Neural progenitor cell (in vitro differentiated cells): ENCODE results near the gene RELN. TPM values are rescaled to one million over a fixed set of nuclear protein-coding genes. Genes with fewer than 3 reads are reported as not detected.

ENCODE experiments used
- DNase-seq: peaks from one replicate; pipeline ENCODE4 v3.0.0-alpha.2; 2016; ENCODE audit warnings: low spot score
- H2AFZ ChIP-seq: fragments of 200-600 bp; sonication (generic); replicated peaks from 2 replicates; pipeline ENCODE4 v1.6.1; 2016; ENCODE audit warnings: antibody characterized with exemption
- H3F3A ChIP-seq: fragments of 200-600 bp; sonication (generic); 2 replicates; pipeline ENCODE4 v1.6.1; 2016; ENCODE audit warnings: antibody characterized with exemption, low read depth
- H3K27ac ChIP-seq: fragments of 200-600 bp; sonication (generic); 2 replicates; pipeline ENCODE4 v1.5.1; 2016; ENCODE audit warnings: mild to moderate bottlenecking
- H3K27me3 ChIP-seq: fragments of 200-600 bp; sonication (generic); 2 replicates; pipeline ENCODE4 v1.6.1; 2016; ENCODE audit warnings: mild to moderate bottlenecking, moderate library complexity
- H3K36me3 ChIP-seq: fragments of 200-600 bp; sonication (generic); 2 replicates; pipeline ENCODE4 v1.5.1; 2016
- H3K4me1 ChIP-seq: fragments of 200-600 bp; sonication (generic); 2 replicates; pipeline ENCODE4 v1.6.1; 2016; ENCODE audit warnings: mixed run types
- H3K4me2 ChIP-seq: fragments of 200-600 bp; sonication (generic); 2 replicates; pipeline ENCODE4 v1.6.1; 2016
- H3K4me3 ChIP-seq: fragments of 200-600 bp; sonication (generic); 2 replicates; pipeline ENCODE4 v1.5.1; 2016
- H3K79me2 ChIP-seq: fragments of 200-600 bp; sonication (generic); 2 replicates; pipeline ENCODE4 v1.6.1; 2016; ENCODE audit warnings: low read depth
- H3K9ac ChIP-seq: fragments of 200-600 bp; sonication (generic); 2 replicates; pipeline ENCODE4 v1.6.1; 2016
- H3K9me3 ChIP-seq: fragments of 200-600 bp; sonication (generic); 2 replicates; pipeline ENCODE4 v1.5.1; 2016; ENCODE audit warnings: low read depth
- H4K20me1 ChIP-seq: fragments of 200-600 bp; sonication (generic); 2 replicates; pipeline ENCODE4 v1.6.1; 2016; ENCODE audit warnings: low read depth
- H3K27ac Mint-ChIP-seq: 3 replicates; pipeline ENCODE4 v1.8.0; 2021; ENCODE audit warnings: mixed read lengths
- H3K27me3 Mint-ChIP-seq: 2 replicates; pipeline ENCODE4 v1.8.0; 2022; ENCODE audit warnings: low read depth, mild to moderate bottlenecking, inconsistent platforms, moderate library complexity, mixed read lengths; ENCODE audit not compliant: insufficient read depth
- H3K36me3 Mint-ChIP-seq: 3 replicates; pipeline ENCODE4 v1.8.0; 2021; ENCODE audit warnings: mixed read lengths
- H3K4me1 Mint-ChIP-seq: 3 replicates; pipeline ENCODE4 v1.8.0; 2021; ENCODE audit warnings: mixed read lengths
- H3K4me3 Mint-ChIP-seq: 3 replicates; pipeline ENCODE4 v1.8.0; 2021; ENCODE audit warnings: mild to moderate bottlenecking, moderate library complexity, mixed read lengths
- H3K9me3 Mint-ChIP-seq: 3 replicates; pipeline ENCODE4 v1.8.0; 2020; ENCODE audit warnings: mixed read lengths
- EZH2 ChIP-seq: fragments of 200-600 bp; sonication (generic); IDR thresholded peaks from 2 replicates; pipeline ENCODE4 v1.6.1; 2017; ENCODE audit warnings: antibody characterized with exemption, mild to moderate bottlenecking, moderate library complexity
- EZH2phosphoT487 ChIP-seq: fragments of 200-600 bp; sonication (generic); IDR thresholded peaks from 2 replicates; pipeline ENCODE4 v1.6.1; 2017; ENCODE audit warnings: antibody characterized with exemption
- total RNA-seq: library from RNA; depleted of rRNA; stranded (reverse); fragments of >200 nt; gene quantifications from 2 replicates; pipeline ENCODE4 v1.2.3, GENCODE V29; 2015; ENCODE audit warnings: low replicate concordance
- TF ChIP-seq, protein P1 (sequence below): fragments of 200-600 bp; sonication (generic); IDR thresholded peaks from 2 replicates; pipeline ENCODE4 v1.5.1; 2017; ENCODE audit warnings: antibody characterized with exemption, mild to moderate bottlenecking

The RELN gene
- total RNA-seq, 1 donor from 2014 or later: 0.02 TPM

DNA sequence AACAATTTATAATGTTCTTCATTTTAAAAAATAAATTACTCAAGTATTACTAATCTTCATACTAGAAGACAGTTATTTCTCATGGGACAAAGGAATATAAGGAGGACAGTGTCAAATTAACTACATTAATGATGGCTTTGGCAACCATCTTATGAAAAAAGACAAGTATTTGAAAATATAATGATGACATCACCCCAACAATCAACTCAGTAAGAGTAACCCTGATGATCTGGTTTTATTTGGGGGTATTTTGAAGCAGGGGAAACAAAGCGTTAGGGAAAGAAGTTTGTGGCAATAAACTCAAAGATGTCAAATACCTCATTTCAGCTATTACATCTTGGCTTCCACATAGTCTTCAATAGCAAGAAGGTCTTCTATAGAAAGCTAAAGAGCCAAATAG is 29.0 kb upstream of the RELN start:
- H3K9me3 Mint-ChIP-seq: no peaks in the 10 kb centered on the region
- Histone ChIP-seq H3K27me3 (no peaks in the 10 kb centered on the region), H3K27ac (no peak overlapping the region), H4K20me1 (no peaks in the 10 kb centered on the region), H3F3A (no peaks in the 10 kb centered on the region), H3K36me3 (no peaks in the 10 kb centered on the region), H3K4me3 (no peak overlapping the region), H3K9ac (no peak overlapping the region), H2AFZ (no peak overlapping the region), H3K4me1 (no peaks in the 10 kb centered on the region), H3K9me3 (no peaks in the 10 kb centered on the region), H3K79me2 (no peaks in the 10 kb centered on the region), H3K4me2 (no peak overlapping the region)
- no peak overlapping the region for H3K27ac Mint-ChIP-seq
- no peaks in the 10 kb centered on the region for H3K27me3 Mint-ChIP-seq
- DNase-seq: no peak
- TF ChIP-seq, protein P1, sequence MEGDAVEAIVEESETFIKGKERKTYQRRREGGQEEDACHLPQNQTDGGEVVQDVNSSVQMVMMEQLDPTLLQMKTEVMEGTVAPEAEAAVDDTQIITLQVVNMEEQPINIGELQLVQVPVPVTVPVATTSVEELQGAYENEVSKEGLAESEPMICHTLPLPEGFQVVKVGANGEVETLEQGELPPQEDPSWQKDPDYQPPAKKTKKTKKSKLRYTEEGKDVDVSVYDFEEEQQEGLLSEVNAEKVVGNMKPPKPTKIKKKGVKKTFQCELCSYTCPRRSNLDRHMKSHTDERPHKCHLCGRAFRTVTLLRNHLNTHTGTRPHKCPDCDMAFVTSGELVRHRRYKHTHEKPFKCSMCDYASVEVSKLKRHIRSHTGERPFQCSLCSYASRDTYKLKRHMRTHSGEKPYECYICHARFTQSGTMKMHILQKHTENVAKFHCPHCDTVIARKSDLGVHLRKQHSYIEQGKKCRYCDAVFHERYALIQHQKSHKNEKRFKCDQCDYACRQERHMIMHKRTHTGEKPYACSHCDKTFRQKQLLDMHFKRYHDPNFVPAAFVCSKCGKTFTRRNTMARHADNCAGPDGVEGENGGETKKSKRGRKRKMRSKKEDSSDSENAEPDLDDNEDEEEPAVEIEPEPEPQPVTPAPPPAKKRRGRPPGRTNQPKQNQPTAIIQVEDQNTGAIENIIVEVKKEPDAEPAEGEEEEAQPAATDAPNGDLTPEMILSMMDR: no peak
- TF ChIP-seq EZH2: no peak
- no peak for TF ChIP-seq EZH2phosphoT487
- H3K4me3 Mint-ChIP-seq: no peak overlapping the region
- H3K36me3 Mint-ChIP-seq: no peaks in the 10 kb centered on the region
- no peaks in the 10 kb centered on the region for H3K4me1 Mint-ChIP-seq

DNA sequence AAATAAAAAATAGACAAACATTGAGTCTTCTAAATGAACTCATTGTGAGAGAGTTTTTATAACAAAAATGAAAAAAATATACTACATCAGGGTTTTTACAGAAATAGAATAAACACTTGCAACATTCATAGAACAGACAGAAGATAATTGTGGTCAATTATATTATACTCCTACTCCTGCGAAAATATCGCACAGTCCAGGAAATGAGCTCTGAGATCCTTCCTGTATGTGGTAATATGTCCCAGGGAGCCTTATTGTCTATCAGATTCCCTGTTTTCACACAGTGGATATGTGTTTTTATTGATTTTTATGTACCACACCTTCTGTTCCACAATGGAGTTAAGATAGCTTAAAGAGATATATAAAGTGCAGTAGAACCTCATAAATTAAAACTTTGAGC is 27.5 kb upstream of the RELN start:
- Histone ChIP-seq H3K36me3 (no peaks in the 10 kb centered on the region), H3K79me2 (no peaks in the 10 kb centered on the region), H3K9ac (no peak overlapping the region), H3K27me3 (no peaks in the 10 kb centered on the region), H2AFZ (no peak overlapping the region), H3K9me3 (no peaks in the 10 kb centered on the region), H3K4me2 (no peak overlapping the region), H3K4me1 (no peaks in the 10 kb centered on the region), H4K20me1 (no peaks in the 10 kb centered on the region), H3K4me3 (no peak overlapping the region), H3F3A (no peaks in the 10 kb centered on the region), H3K27ac (no peak overlapping the region)
- Mint-ChIP-seq H3K4me1 (no peaks in the 10 kb centered on the region), H3K36me3 (no peaks in the 10 kb centered on the region), H3K4me3 (no peak overlapping the region), H3K27ac (no peak overlapping the region), H3K9me3 (no peaks in the 10 kb centered on the region), H3K27me3 (no peaks in the 10 kb centered on the region)
- no peak for DNase-seq
- TF ChIP-seq EZH2 (no peak), EZH2phosphoT487 (no peak)
- TF ChIP-seq, protein P1: no peak

DNA sequence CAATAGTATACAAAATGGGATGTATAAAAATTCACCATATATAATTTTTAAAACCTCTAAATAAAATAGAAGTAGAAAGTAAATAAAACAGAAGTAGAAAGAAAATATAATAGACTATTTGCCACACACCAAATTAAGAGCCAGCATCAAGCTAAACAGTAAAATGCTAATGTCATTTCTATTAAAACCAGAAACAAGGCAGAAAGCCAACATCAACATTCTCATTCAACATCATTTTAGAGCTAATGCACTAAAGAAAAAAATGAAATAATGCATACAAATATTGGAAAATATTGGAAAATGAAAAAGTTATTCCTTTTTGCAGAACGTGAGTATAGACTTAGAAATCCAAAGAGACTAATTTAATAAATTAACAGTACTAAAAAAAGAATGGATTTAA is 23.4 kb upstream of the RELN start:
- no peak overlapping the region for H3K4me3 ChIP-seq
- H3F3A ChIP-seq: no peaks in the 10 kb centered on the region

More for the DNA sequence above, 23.4 kb upstream of the RELN start:
- no peak overlapping the region for H3K9ac ChIP-seq
- H3K27ac ChIP-seq: no peak overlapping the region
- H4K20me1 ChIP-seq: no peaks in the 10 kb centered on the region
- H3K9me3 ChIP-seq: no peaks in the 10 kb centered on the region
- DNase-seq: no peak
- Mint-ChIP-seq H3K27ac (no peak overlapping the region), H3K9me3 (no peaks in the 10 kb centered on the region), H3K4me3 (no peak overlapping the region), H3K27me3 (no peaks in the 10 kb centered on the region), H3K4me1 (peaks cover 6% of the 10 kb centered on the region), H3K36me3 (no peaks in the 10 kb centered on the region)
- no peaks in the 10 kb centered on the region for H3K4me1 ChIP-seq
- H3K27me3 ChIP-seq: no peaks in the 10 kb centered on the region
- H3K4me2 ChIP-seq: no peak overlapping the region
- no peaks in the 10 kb centered on the region for H3K36me3 ChIP-seq
- no peaks in the 10 kb centered on the region for H3K79me2 ChIP-seq
- TF ChIP-seq EZH2 (no peak), EZH2phosphoT487 (no peak)
- TF ChIP-seq, protein P1: no peak
- no peak overlapping the region for H2AFZ ChIP-seq
